HEK293T (cell line): Measurements from ENCODE around the gene SREBF2.

ENCODE experiments used
- BHLHE40 ChIP-seq: fragments of 450-650 bp; IDR thresholded peaks from 2 replicates; pipeline ENCODE4 v1.6.1; 2016; ENCODE audit warnings: mild to moderate bottlenecking, moderate library complexity, borderline replicate concordance
- FOXK2 ChIP-seq: fragments of 450-650 bp; IDR thresholded peaks from 2 replicates; pipeline ENCODE4 v1.6.1; 2016; ENCODE audit warnings: mild to moderate bottlenecking
- FOXM1 ChIP-seq: fragments of 450-650 bp; IDR thresholded peaks from 2 replicates; pipeline ENCODE4 v1.6.1; 2017; ENCODE audit warnings: mild to moderate bottlenecking, borderline replicate concordance
- HDGF ChIP-seq: fragments of 450-650 bp; IDR thresholded peaks from 2 replicates; pipeline ENCODE4 v1.6.1; 2017; ENCODE audit warnings: antibody characterized with exemption, borderline replicate concordance
- LEF1 ChIP-seq: fragments of 450-650 bp; IDR thresholded peaks from 2 replicates; pipeline ENCODE4 v1.6.1; 2017; ENCODE audit warnings: mild to moderate bottlenecking, borderline replicate concordance
- NFRKB ChIP-seq: fragments of 450-650 bp; IDR thresholded peaks from 2 replicates; pipeline ENCODE4 v1.6.1; 2016; ENCODE audit warnings: mild to moderate bottlenecking, moderate library complexity
- SUZ12 ChIP-seq: fragments of 450-650 bp; IDR thresholded peaks from 2 replicates; pipeline ENCODE4 v1.6.1; 2016; ENCODE audit warnings: mild to moderate bottlenecking
- TARDBP ChIP-seq: fragments of 450-650 bp; IDR thresholded peaks from 2 replicates; pipeline ENCODE4 v1.6.1; 2016

- no peak for TF ChIP-seq LEF1
- TF ChIP-seq HDGF = no peak
- TF ChIP-seq TARDBP = no peak
- TF ChIP-seq SUZ12 = no peak
- no peak for TF ChIP-seq FOXK2
- TF ChIP-seq FOXM1 = no peak
- no peak for TF ChIP-seq BHLHE40
- no peak for TF ChIP-seq NFRKB
These were observed 60.9 kb downstream of the SREBF2 start for GRCh38 chr22:41893591-41894375.
